Measurements from ENCODE around the gene ERO1B. TPM values are rescaled to one million over a fixed set of nuclear protein-coding genes. Genes with fewer than 3 reads are reported as not detected.
A peak's percentile ranks its signal among the peaks of the same experiment; 100 is the strongest.
"Not testable (repeated sequence)": the region's sequence is repeated elsewhere in the genome, so short reads cannot be mapped to it uniquely, and the experiment has no call there.

ERO1B gene, protein sequence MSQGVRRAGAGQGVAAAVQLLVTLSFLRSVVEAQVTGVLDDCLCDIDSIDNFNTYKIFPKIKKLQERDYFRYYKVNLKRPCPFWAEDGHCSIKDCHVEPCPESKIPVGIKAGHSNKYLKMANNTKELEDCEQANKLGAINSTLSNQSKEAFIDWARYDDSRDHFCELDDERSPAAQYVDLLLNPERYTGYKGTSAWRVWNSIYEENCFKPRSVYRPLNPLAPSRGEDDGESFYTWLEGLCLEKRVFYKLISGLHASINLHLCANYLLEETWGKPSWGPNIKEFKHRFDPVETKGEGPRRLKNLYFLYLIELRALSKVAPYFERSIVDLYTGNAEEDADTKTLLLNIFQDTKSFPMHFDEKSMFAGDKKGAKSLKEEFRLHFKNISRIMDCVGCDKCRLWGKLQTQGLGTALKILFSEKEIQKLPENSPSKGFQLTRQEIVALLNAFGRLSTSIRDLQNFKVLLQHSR
- 4.1 and 5.0 TPM in 2 replicates for total RNA-seq
- polyA plus RNA-seq = 1.7 and 2.2 TPM in 2 replicates
- 1.0 and 1.4 TPM in 2 replicates for polyA plus RNA-seq (2012)
- 0.16 and 0.37 TPM in 2 replicates for polyA minus RNA-seq (ENCODE audit: low replicate concordance)

DNA sequence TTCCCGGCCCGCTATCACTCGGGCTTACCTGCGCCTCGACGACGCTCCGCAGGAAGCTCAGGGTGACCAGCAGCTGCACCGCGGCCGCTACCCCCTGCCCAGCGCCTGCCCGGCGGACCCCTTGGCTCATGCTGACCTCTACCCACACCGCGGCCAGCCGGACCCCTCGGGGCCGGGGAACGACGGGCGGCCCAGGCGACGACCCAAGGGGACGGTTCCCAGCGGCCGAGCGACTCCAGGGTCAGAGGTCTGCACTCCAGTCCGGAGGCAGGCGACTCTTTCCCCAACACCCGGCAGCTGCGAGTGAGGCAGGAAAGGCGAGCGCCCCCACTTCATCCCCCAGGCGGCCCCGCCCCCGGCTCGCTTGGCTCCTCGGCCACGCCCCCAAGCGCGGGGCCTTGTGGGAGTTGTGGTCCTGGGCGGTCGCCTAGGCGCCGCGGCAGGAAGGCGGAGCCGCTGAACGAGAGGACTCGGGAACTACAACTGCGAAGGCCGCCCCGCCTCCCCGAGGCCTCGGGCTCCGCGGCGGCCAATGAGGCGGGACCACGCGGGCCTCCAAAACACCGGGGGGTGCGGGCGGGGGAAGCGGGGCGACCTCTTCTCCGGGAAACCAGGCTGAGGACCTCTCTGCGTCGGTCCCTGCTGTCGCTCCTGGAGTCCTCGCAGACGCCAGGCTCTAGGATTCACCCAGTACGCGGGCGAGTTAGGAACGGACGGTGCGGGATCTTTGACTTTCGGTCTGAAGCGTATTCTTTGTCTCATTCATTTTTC, at the start of gene ERO1B:
TSS of gene ERO1B (minus strand) at position 305 of the 771 bp plus-strand sequence. CDS start at position 130, 175 bp downstream.
- H4K20me1 ChIP-seq (ENCODE audit: control insufficient read depth, extremely low read depth, insufficient read depth, low read length) = no peaks in the 10 kb centered on the region
- H3K4me2 ChIP-seq (ENCODE audit: extremely low read depth, insufficient read depth, low read length) = peak within 1 kb of the TSS; percentile 85
- TF ChIP-seq, protein P1, sequence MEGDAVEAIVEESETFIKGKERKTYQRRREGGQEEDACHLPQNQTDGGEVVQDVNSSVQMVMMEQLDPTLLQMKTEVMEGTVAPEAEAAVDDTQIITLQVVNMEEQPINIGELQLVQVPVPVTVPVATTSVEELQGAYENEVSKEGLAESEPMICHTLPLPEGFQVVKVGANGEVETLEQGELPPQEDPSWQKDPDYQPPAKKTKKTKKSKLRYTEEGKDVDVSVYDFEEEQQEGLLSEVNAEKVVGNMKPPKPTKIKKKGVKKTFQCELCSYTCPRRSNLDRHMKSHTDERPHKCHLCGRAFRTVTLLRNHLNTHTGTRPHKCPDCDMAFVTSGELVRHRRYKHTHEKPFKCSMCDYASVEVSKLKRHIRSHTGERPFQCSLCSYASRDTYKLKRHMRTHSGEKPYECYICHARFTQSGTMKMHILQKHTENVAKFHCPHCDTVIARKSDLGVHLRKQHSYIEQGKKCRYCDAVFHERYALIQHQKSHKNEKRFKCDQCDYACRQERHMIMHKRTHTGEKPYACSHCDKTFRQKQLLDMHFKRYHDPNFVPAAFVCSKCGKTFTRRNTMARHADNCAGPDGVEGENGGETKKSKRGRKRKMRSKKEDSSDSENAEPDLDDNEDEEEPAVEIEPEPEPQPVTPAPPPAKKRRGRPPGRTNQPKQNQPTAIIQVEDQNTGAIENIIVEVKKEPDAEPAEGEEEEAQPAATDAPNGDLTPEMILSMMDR (conservative IDR thresholded peaks at IDR 0.05 in 1 of 2, IDR thresholded peaks at IDR 0.05 in 1 of 2; ENCODE audit: low read depth in 1 of 2, low read length in 2 of 2) = no peak
- no peak for TF ChIP-seq EZH2 (IDR thresholded peaks at IDR 0.05; ENCODE audit: low read length, missing control alignments)
- no peak within 1 kb of the TSS for H3K27ac ChIP-seq (ENCODE audit: insufficient read depth, low read length)
- H3K4me3 ChIP-seq (replicated peaks in 1 of 4; ENCODE audit: control extremely low read depth in 1 of 4, insufficient read depth in 1 of 4, low read depth in 3 of 4, low read length in 4 of 4) = peak within 1 kb of the TSS; percentile 66 to 83 (median 80)
- no peaks in the 10 kb centered on the region for H3K4me1 ChIP-seq (ENCODE audit: control insufficient read depth, extremely low read depth, insufficient read depth, low read length)
- no peaks in the 10 kb centered on the region for H3K9me3 ChIP-seq (ENCODE audit: control insufficient read depth, insufficient read depth, low read depth, low read length)
- H2AFZ ChIP-seq (ENCODE audit: low read length) = peak within 1 kb of the TSS; percentile 91
- peaks cover 5% of the 10 kb centered on the region for H3K27me3 ChIP-seq (ENCODE audit: control insufficient read depth, insufficient read depth, low read length)
- peak; percentile 93 for DNase-seq (ENCODE audit: low read depth in 2 of 2)
- no peaks in the 10 kb centered on the region for H3K79me2 ChIP-seq (ENCODE audit: control insufficient read depth, insufficient read depth, low read length)
- peak within 1 kb of the TSS; percentile 70 for H3K9ac ChIP-seq (ENCODE audit: insufficient read depth, low read length)
- no peaks in the 10 kb centered on the region for H3K36me3 ChIP-seq (ENCODE audit: control insufficient read depth, insufficient read depth, low read length)

DNA sequence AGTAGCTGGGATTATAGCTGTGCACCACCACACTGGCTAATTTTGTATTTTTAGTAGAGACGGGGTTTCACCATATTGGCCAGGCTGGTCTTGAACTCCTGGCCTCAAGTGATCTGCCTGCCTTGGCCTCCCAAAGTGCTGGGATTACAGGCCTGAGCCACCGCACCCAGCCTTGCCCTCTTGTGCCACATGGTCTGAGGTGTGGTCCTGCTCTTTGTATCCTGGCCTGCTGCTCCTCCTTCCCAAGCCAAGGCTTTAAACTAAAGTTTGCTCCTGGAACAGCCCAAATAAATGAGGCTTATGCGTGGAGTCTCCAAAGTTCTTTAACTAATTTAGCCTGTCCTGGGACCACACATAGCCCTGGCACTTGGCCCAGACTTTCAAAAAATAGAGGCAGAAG, 49.7 kb upstream of the ERO1B start:
- H3K9me3 ChIP-seq (ENCODE audit: control insufficient read depth, insufficient read depth, low read depth, low read length); H3K9ac ChIP-seq (ENCODE audit: insufficient read depth, low read length); H3K27ac ChIP-seq (ENCODE audit: insufficient read depth, low read length); H3K4me1 ChIP-seq (ENCODE audit: control insufficient read depth, extremely low read depth, insufficient read depth, low read length); H2AFZ ChIP-seq (ENCODE audit: low read length); H3K4me2 ChIP-seq (ENCODE audit: extremely low read depth, insufficient read depth, low read length); H3K27me3 ChIP-seq (ENCODE audit: control insufficient read depth, insufficient read depth, low read length); DNase-seq (ENCODE audit: low read depth in 2 of 2); H4K20me1 ChIP-seq (ENCODE audit: control insufficient read depth, extremely low read depth, insufficient read depth, low read length); H3K36me3 ChIP-seq (ENCODE audit: control insufficient read depth, insufficient read depth, low read length); H3K4me3 ChIP-seq (replicated peaks in 1 of 4; ENCODE audit: control extremely low read depth in 1 of 4, insufficient read depth in 1 of 4, low read depth in 3 of 4, low read length in 4 of 4); H3K79me2 ChIP-seq (ENCODE audit: control insufficient read depth, insufficient read depth, low read length): not testable (repeated sequence)

DNA sequence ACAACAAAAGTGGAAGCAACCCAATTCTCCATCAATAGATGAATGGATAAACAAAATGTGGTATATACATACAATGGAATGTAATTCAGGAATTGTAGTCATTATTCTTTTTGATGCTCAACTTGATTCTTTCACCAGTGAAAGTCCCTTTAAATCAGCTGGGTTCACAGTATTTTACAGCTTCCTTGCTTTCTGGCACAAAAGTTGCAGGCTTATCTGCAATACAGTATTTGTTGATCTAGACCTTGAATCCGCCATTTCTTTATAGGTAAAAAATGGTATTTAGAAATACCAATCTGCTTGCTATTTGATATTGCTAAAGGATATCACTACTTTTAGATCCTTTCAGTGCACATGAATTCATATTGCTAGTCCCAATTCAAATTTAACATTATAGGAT, 44.7 kb upstream of the ERO1B start:
- no peaks in the 10 kb centered on the region for H3K4me1 ChIP-seq (ENCODE audit: control insufficient read depth, extremely low read depth, insufficient read depth, low read length)
- no peak for TF ChIP-seq EZH2 (IDR thresholded peaks at IDR 0.05; ENCODE audit: low read length, missing control alignments)
- TF ChIP-seq, protein P1 (conservative IDR thresholded peaks at IDR 0.05 in 1 of 2, IDR thresholded peaks at IDR 0.05 in 1 of 2; ENCODE audit: low read depth in 1 of 2, low read length in 2 of 2) = no peak
- no peaks in the 10 kb centered on the region for H4K20me1 ChIP-seq (ENCODE audit: control insufficient read depth, extremely low read depth, insufficient read depth, low read length)
- no peak for DNase-seq (ENCODE audit: low read depth in 2 of 2)
- H3K4me2 ChIP-seq (ENCODE audit: extremely low read depth, insufficient read depth, low read length) = no peak overlapping the region
- no peaks in the 10 kb centered on the region for H3K27me3 ChIP-seq (ENCODE audit: control insufficient read depth, insufficient read depth, low read length)
- H3K27ac ChIP-seq (ENCODE audit: insufficient read depth, low read length) = no peak overlapping the region
- no peak overlapping the region for H2AFZ ChIP-seq (ENCODE audit: low read length)
- H3K4me3 ChIP-seq (replicated peaks in 1 of 4; ENCODE audit: control extremely low read depth in 1 of 4, insufficient read depth in 1 of 4, low read depth in 3 of 4, low read length in 4 of 4) = no peak overlapping the region
- H3K36me3 ChIP-seq (ENCODE audit: control insufficient read depth, insufficient read depth, low read length) = no peaks in the 10 kb centered on the region
- H3K79me2 ChIP-seq (ENCODE audit: control insufficient read depth, insufficient read depth, low read length) = no peaks in the 10 kb centered on the region
- no peaks in the 10 kb centered on the region for H3K9me3 ChIP-seq (ENCODE audit: control insufficient read depth, insufficient read depth, low read depth, low read length)
- no peak overlapping the region for H3K9ac ChIP-seq (ENCODE audit: insufficient read depth, low read length)

All from fibroblast of lung (primary cell).